CD14-positive monocyte (primary cell): ENCODE measurements around the gene CUL1. TPM values are rescaled to one million over a fixed set of nuclear protein-coding genes. Genes with fewer than 3 reads are reported as not detected.

Experiments used
- DNase-seq, 3 donors: peaks; one replicate each; pipeline ENCODE4 v3.0.0-alpha.2; 2011 to 2022
- H2AFZ ChIP-seq: 2 replicates; pipeline ENCODE4 v1.6.0; 2012; ENCODE audit warnings: mild to moderate bottlenecking, low read depth, low read length, inconsistent platforms; ENCODE audit not compliant: insufficient read depth, poor library complexity, severe bottlenecking
- H3K27ac ChIP-seq, 2 donors: 1 replicate in 1 of 2; 2 replicates in 1 of 2; pipeline ENCODE4 v1.5.1; 2012 to 2013; ENCODE audit warnings: low read length in 2 of 2, control low read depth in 1 of 2, inconsistent platforms in 1 of 2, low read depth in 1 of 2, mild to moderate bottlenecking in 1 of 2
- H3K27me3 ChIP-seq, 2 donors: one replicate each; pipeline versions ENCODE4 v1.6.0 to v1.6.1; 2011 to 2013; ENCODE audit warnings: low read length in 2 of 2; ENCODE audit not compliant: control insufficient read depth in 2 of 2, insufficient read depth in 2 of 2
- H3K36me3 ChIP-seq, 2 donors: replicated peaks in 1 of 2; 1 replicate in 1 of 2; 2 replicates in 1 of 2; pipeline versions ENCODE4 v1.5.1 to v1.6.1; 2012 to 2013; ENCODE audit warnings: low read length in 2 of 2, control low read depth in 1 of 2, inconsistent platforms in 1 of 2, mild to moderate bottlenecking in 1 of 2; ENCODE audit not compliant: insufficient read depth in 2 of 2, control insufficient read depth in 1 of 2
- H3K4me1 ChIP-seq, 2 donors: 1 replicate in 1 of 2; 2 replicates in 1 of 2; pipeline versions ENCODE4 v1.5.1 to v1.6.1; 2012 to 2013; ENCODE audit warnings: low read length in 2 of 2, control low read depth in 1 of 2, inconsistent platforms in 1 of 2, mild to moderate bottlenecking in 1 of 2, moderate library complexity in 1 of 2; ENCODE audit not compliant: insufficient read depth in 2 of 2, control insufficient read depth in 1 of 2
- H3K4me2 ChIP-seq: replicated peaks from 2 replicates; pipeline ENCODE3; 2012; ENCODE audit warnings: low read length, moderate library complexity, mild to moderate bottlenecking; ENCODE audit not compliant: poor library complexity, severe bottlenecking; ENCODE audit errors: extremely low read depth
- H3K4me3 ChIP-seq, 3 experiments: fragments of 200-600 bp in 1 of 3; sonication (generic) in 1 of 3; replicated peaks in 1 of 3; 1 replicate in 2 of 3; 2 replicates in 1 of 3; pipeline ENCODE4 v1.5.1; 2011 to 2013; ENCODE audit warnings: low read length in 3 of 3, mild to moderate bottlenecking in 3 of 3, control low read depth in 2 of 3, low read depth in 2 of 3, inconsistent platforms in 1 of 3, moderate library complexity in 1 of 3
- H3K79me2 ChIP-seq: 2 replicates; pipeline ENCODE4 v1.6.0; 2012; ENCODE audit warnings: mild to moderate bottlenecking, control low read depth, inconsistent platforms, low read length, moderate library complexity; ENCODE audit not compliant: insufficient read depth
- H3K9ac ChIP-seq: 2 replicates; pipeline ENCODE4 v1.6.0; 2017; ENCODE audit warnings: low read length, mild to moderate bottlenecking; ENCODE audit not compliant: insufficient read depth, poor library complexity, severe bottlenecking
- H3K9me3 ChIP-seq, 2 donors: replicated peaks in 1 of 2; 1 replicate in 1 of 2; 2 replicates in 1 of 2; pipeline versions ENCODE4 v1.5.1 to v1.6.1; 2012 to 2013; ENCODE audit warnings: low read length in 2 of 2, control low read depth in 1 of 2; ENCODE audit not compliant: control insufficient read depth in 1 of 2, insufficient read depth in 1 of 2
- H4K20me1 ChIP-seq: 2 replicates; pipeline ENCODE4 v1.6.0; 2012; ENCODE audit warnings: mild to moderate bottlenecking, low read length, control low read depth, moderate library complexity; ENCODE audit not compliant: insufficient read depth
- H3K27ac Mint-ChIP-seq, 7 donors: one replicate each; pipeline ENCODE4 v1.8.0; 2020; ENCODE audit warnings: mild to moderate bottlenecking in 7 of 7, mixed read lengths in 7 of 7, moderate library complexity in 6 of 7, inconsistent platforms in 2 of 7
- H3K27me3 Mint-ChIP-seq, 3 donors: one replicate each; pipeline ENCODE4 v1.8.0; 2021 to 2022; ENCODE audit warnings: low read depth in 3 of 3, mild to moderate bottlenecking in 3 of 3, mixed read lengths in 3 of 3, moderate library complexity in 3 of 3, inconsistent platforms in 1 of 3
- H3K36me3 Mint-ChIP-seq, 2 donors: one replicate each; pipeline ENCODE4 v1.8.0; 2020; ENCODE audit warnings: mixed read lengths in 2 of 2, inconsistent platforms in 1 of 2, mild to moderate bottlenecking in 1 of 2
- H3K4me1 Mint-ChIP-seq: one replicate; pipeline ENCODE4 v1.8.0; 2020; ENCODE audit warnings: mild to moderate bottlenecking, mixed read lengths
- H3K4me3 Mint-ChIP-seq, 2 donors: one replicate each; pipeline ENCODE4 v1.8.0; 2020; ENCODE audit warnings: mild to moderate bottlenecking in 2 of 2, mixed read lengths in 2 of 2, moderate library complexity in 1 of 2
- H3K9me3 Mint-ChIP-seq, 7 donors: one replicate each; pipeline ENCODE4 v1.8.0; 2020 to 2022; ENCODE audit warnings: mixed read lengths in 7 of 7, mild to moderate bottlenecking in 6 of 7, moderate library complexity in 6 of 7, inconsistent platforms in 2 of 7
- WGBS: methylation state at CpG from one replicate; pipeline ENCODE4 v1.1.5; 2013; ENCODE audit warnings: missing lambda C conversion rate; ENCODE audit not compliant: insufficient coverage; 5-methylcytosine and 5-hydroxymethylcytosine counted together
- intact Hi-C, 2 donors: fragments of 100-400 bp; cut with micrococcal nuclease; formaldehyde crosslinking; loops; one replicate each; pipeline versions ENCODE4 v1.15.0 to v1.15.1; 2023
- polyA plus RNA-seq, 3 donors: library from polyadenylated mRNA; depleted of rRNA in 1 of 3; unstranded in 2 of 3; stranded (reverse) in 1 of 3; fragments of 300-500 nt in 2 of 3; fragments of >200 nt in 1 of 3; fragmentation: Illumina TruSeq in 2 of 3; gene quantifications; 1 replicate in 2 of 3; 2 replicates in 1 of 3; pipeline ENCODE4 v1.2.3, GENCODE V29; 2012 to 2021
- TF ChIP-seq, protein P1 (sequence below): fragments of 200-600 bp; IDR thresholded peaks from one replicate; pipeline ENCODE4 v1.8.0; 2022; ENCODE audit warnings: antibody characterized with exemption, mild to moderate bottlenecking

The CUL1 gene
- polyA plus RNA-seq, 3 donors, result 22.8 to 32.6 (median 23.9) TPM

DNA sequence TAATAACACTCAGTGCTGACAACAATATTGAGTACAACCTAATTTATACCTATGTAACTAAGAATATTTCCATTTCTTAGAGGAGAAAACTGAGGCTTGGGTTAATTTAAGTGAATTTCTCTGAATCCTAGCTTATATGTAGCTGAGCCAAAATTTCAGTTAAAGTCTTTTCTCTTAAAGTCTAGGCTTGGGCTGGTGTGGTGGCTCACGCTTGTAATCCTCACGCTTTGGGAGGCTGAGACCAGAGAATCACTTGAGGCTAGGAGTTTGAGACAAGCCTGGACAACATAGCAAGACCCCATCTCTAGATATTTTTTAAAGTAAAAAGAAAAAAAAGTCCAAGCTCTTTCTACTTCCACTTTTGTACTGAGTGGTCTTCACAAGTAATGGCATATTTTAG, 92.1 kb downstream of the CUL1 start:
- Histone ChIP-seq H3K4me1 (no peaks in the 10 kb centered on the region), H2AFZ (no peak overlapping the region), H3K4me3 (no peak overlapping the region), H3K9ac (no peak overlapping the region), H3K79me2 (no peaks in the 10 kb centered on the region), H4K20me1 (no peaks in the 10 kb centered on the region), H3K36me3 (peaks cover 87 to 100% of the 10 kb centered on the region in 2 donors), H3K27ac (no peak overlapping the region), H3K4me2 (no peak overlapping the region), H3K27me3 (no peaks in the 10 kb centered on the region), H3K9me3 (no peaks in the 10 kb centered on the region)
- Mint-ChIP-seq H3K27ac (peak overlapping the region in 1 of 7 donors; percentile 58), H3K4me1 (no peaks in the 10 kb centered on the region), H3K4me3 (no peak overlapping the region), H3K36me3 (peaks cover 83 to 94% of the 10 kb centered on the region in 2 donors), H3K27me3 (no peaks in the 10 kb centered on the region), H3K9me3 (no peaks in the 10 kb centered on the region)
- DNase-seq, result no peak
- TF ChIP-seq, protein P1, sequence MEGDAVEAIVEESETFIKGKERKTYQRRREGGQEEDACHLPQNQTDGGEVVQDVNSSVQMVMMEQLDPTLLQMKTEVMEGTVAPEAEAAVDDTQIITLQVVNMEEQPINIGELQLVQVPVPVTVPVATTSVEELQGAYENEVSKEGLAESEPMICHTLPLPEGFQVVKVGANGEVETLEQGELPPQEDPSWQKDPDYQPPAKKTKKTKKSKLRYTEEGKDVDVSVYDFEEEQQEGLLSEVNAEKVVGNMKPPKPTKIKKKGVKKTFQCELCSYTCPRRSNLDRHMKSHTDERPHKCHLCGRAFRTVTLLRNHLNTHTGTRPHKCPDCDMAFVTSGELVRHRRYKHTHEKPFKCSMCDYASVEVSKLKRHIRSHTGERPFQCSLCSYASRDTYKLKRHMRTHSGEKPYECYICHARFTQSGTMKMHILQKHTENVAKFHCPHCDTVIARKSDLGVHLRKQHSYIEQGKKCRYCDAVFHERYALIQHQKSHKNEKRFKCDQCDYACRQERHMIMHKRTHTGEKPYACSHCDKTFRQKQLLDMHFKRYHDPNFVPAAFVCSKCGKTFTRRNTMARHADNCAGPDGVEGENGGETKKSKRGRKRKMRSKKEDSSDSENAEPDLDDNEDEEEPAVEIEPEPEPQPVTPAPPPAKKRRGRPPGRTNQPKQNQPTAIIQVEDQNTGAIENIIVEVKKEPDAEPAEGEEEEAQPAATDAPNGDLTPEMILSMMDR, result no peak
- intact Hi-C loops, result no loop called here
- WGBS, result 100% methylated on average over 2 of the region's 2 CpGs

DNA sequence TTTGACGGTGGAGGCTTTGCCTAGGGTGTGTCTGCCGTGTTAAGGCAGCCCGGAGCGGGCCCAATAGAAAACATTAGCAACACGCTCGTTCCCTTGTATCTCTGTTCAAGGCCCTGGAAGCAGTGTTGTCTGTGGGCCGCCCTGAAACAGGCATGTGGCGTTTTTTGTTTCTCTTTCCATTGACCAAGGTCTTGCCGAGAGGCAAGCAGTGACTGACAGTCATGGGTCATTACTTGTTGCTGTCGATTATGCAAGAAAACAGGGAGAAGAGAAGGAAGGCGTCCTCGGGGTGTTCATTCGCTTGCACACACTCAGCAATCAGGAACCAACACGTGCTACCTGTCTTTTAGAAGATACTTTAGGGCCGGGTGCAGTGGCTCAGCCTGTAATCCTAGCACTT, 92.8 kb downstream of the CUL1 start:
- no peak overlapping the region for H3K4me3 ChIP-seq
- H3K9ac ChIP-seq, result no peak overlapping the region
- Mint-ChIP-seq H3K4me3 (no peak overlapping the region), H3K9me3 (no peaks in the 10 kb centered on the region), H3K27me3 (no peaks in the 10 kb centered on the region), H3K4me1 (no peaks in the 10 kb centered on the region), H3K36me3 (peaks cover 84 to 95% of the 10 kb centered on the region in 2 donors), H3K27ac (peak overlapping the region in 2 of 7 donors; percentile 60 to 84)
- H3K9me3 ChIP-seq, result no peaks in the 10 kb centered on the region
- no peaks in the 10 kb centered on the region for H3K27me3 ChIP-seq
- no peak overlapping the region for H3K27ac ChIP-seq
- H3K4me2 ChIP-seq, result no peak overlapping the region
- H2AFZ ChIP-seq, result no peak overlapping the region
- no peaks in the 10 kb centered on the region for H4K20me1 ChIP-seq
- DNase-seq, result no peak
- intact Hi-C loops, result no loop called here
- 84% methylated on average over 15 of the region's 15 CpGs for WGBS
- H3K36me3 ChIP-seq, result peaks cover 83 to 100% of the 10 kb centered on the region in 2 donors
- TF ChIP-seq, protein P1, result no peak
- H3K79me2 ChIP-seq, result no peaks in the 10 kb centered on the region
- no peaks in the 10 kb centered on the region for H3K4me1 ChIP-seq
